ENCODE results near the gene TRAF2. TPM values are rescaled to one million over a fixed set of nuclear protein-coding genes. Genes with fewer than 3 reads are reported as not detected.

Gene TRAF2
- total RNA-seq, 8 experiments from 2014 or later = 6.8 to 18.4 (median 10.0) TPM

GRCh38 chr9:136960212-136960937 lies 74.1 kb downstream of the TRAF2 start:
- no peak overlapping the region for H3K27ac ChIP-seq
- no peak for ATAC-seq (replicated peaks in 6 of 8)
- H3K4me3 ChIP-seq = no peak overlapping the region
- in situ Hi-C loops (cut with MboI; ENCODE audit: low pct_unique_long_range_greater_than_20kb in 2 of 9, low sequenced_read_pairs in 9 of 9, unreplicated experiment in 9 of 9) = no loop called here
- 100% methylated on average over 1 of the region's 19 CpGs; no CpG with 5 or more reads in 9 of the 10 experiments for WGBS, 10 experiments
- H3K4me1 ChIP-seq (replicated peaks in 1 of 2) = peaks cover 0 to 8% of the 10 kb centered on the region in 2 donors

GRCh38 chr9:136960938-136961275 lies 74.6 kb downstream of the TRAF2 start:
- Histone ChIP-seq H3K4me1 (replicated peaks in 1 of 2) (peaks cover 3 to 12% of the 10 kb centered on the region in 2 donors), H3K27ac (peak overlapping the region in 1 of 2 donors; percentile 29), H3K4me3 (no peak overlapping the region)
- 89 to 100% methylated on average over 1 to 5 of the region's 15 CpGs; no CpG with 5 or more reads in 8 of the 10 experiments for WGBS, 10 experiments
- no peak for ATAC-seq (replicated peaks in 6 of 8)
- in situ Hi-C loops (cut with MboI; ENCODE audit: low pct_unique_long_range_greater_than_20kb in 2 of 9, low sequenced_read_pairs in 9 of 9, unreplicated experiment in 9 of 9) = no loop called here

DNA sequence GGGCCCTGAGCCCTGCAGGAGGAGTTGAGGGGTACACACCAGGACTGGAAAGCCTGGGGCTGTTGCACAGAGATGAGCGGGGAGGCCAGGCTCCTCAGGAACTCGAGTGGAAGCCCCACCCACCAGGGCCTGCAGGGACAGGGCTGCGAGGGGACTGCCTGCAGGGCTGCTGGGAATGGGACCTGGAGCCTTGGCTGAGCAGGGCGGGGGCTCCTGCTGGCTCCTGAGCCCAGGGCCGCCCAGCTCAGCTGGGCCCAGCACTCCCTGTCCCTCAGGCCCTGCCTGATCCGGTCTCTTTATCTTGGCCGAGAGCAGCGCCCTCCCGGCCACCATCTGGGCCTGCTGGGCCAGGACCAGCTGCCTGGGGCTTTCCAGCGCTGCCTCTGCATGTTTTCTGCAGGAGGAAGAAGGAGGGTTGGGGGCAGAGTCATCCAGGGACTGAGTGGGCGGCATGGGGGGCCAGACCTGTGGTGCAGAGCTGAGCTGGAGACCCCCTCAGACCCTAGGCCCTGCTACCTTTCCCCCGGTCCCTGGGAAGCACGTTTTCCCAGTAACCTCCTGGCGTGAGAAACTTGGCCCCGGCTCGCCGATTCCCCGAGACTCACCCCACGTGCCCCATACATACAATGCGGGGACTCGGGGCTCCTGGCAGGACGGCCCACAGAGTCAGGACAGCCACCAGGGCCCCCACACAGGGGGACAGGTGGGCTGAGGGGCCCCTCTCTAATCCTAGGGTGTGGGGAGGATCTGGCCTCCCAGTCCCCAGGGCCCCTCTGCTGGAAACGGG lies 75.2 kb downstream of the TRAF2 start:
- 40 to 100% (median 51%) methylated on average over 1 to 8 of the region's 23 CpGs; no CpG with 5 or more reads in 5 of the 10 experiments for WGBS, 10 experiments
- in situ Hi-C loops (cut with MboI; ENCODE audit: low pct_unique_long_range_greater_than_20kb in 2 of 9, low sequenced_read_pairs in 9 of 9, unreplicated experiment in 9 of 9) = no loop called here
- peaks cover 8 to 17% of the 10 kb centered on the region in 2 donors for H3K4me1 ChIP-seq (replicated peaks in 1 of 2)
- peak; percentile 26 to 91 (median 75) for ATAC-seq (replicated peaks in 6 of 8)
- H3K27ac ChIP-seq = peak overlapping the region in 1 of 2 donors; percentile 29
- H3K4me3 ChIP-seq = no peak overlapping the region

DNA sequence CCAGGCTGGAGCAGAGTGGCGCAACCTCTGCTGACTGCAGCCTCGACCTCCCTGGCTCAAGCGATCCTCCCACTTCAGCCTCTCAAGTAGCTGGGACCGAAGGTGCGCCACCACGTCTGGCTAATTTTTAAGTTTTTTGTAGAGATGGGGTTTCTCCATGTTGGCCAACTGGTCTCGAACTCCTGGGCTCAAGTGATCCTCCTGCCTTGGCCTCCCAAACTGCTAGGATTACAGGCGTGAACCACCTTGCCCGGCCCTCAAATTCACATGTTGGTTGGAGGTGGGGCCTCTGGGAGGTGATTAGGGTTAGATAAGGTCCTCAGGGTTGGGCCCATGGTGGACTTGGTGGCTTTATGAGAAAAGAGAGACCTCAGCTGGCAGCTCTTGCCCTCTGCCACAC lies 75.8 kb downstream of the TRAF2 start:
- no peak for ATAC-seq (replicated peaks in 6 of 8)
- in situ Hi-C loops (cut with MboI; ENCODE audit: low pct_unique_long_range_greater_than_20kb in 2 of 9, low sequenced_read_pairs in 9 of 9, unreplicated experiment in 9 of 9) = no loop called here
- 90 to 100% (median 91%) methylated on average over 2 to 4 of the region's 9 CpGs; no CpG with 5 or more reads in 7 of the 10 experiments for WGBS, 10 experiments

DNA sequence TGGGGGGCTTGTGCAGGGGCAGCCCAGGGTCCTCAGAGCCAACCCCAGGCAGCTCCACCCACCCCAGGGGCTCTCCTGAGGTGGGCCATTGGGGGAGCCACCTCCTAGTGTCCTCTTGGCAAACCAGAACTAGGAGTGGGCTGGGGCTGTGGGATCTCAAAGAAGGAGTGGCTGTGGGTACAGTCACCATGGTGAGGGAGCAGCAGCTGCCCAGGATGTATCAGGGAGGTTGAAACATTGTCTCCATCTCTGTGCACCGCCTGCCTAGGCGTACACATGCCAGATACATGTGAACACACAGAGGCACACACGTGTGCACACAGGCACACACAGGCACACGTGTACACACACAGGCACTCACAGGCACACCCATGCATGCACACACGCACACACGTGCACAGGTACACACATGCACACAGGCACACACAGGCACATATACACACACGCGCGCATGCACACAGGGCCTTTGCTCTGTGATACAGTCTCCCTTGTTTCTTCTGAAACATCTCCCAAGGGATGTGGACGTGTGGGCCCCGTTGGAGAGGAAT lies 76.5 kb downstream of the TRAF2 start:
- H3K4me1 ChIP-seq (replicated peaks in 1 of 2) = peaks cover 10 to 18% of the 10 kb centered on the region in 2 donors
- no peak overlapping the region for H3K27ac ChIP-seq
- 63 to 90% methylated on average over 2 to 4 of the region's 11 CpGs; no CpG with 5 or more reads in 8 of the 10 experiments for WGBS, 10 experiments
- in situ Hi-C loops (cut with MboI; ENCODE audit: low pct_unique_long_range_greater_than_20kb in 2 of 9, low sequenced_read_pairs in 9 of 9, unreplicated experiment in 9 of 9) = no loop called here
- H3K4me3 ChIP-seq = no peak overlapping the region
- ATAC-seq (replicated peaks in 6 of 8) = peak in 1 of 8 experiments; percentile 43

More for the DNA sequence above, 75.8 kb downstream of the TRAF2 start:
- H3K4me3 ChIP-seq = no peak overlapping the region
- no peak overlapping the region for H3K27ac ChIP-seq
- H3K4me1 ChIP-seq (replicated peaks in 1 of 2) = peaks cover 10 to 18% of the 10 kb centered on the region in 2 donors

DNA sequence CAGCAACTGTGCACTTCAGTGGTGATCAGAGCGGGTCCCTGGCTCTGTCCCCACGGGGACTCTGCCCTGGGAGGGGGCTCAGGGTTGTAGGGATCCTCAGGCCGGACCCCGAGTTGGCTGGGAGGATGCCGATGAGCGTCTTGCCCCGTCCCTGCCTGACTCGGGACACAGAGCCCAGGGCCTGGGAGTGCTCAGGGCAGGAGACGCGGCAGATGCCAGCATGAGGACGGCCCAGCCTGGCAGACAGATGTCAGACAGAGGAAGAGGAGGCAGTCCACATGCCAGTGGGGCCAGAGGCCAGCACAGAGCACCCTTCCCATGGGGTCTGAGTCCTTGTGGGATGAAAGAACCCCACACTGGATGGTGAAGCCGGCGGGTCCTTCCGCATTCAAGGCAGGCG lies 77.0 kb downstream of the TRAF2 start:
- Histone ChIP-seq H3K27ac (no peak overlapping the region), H3K4me3 (no peak overlapping the region), H3K4me1 (replicated peaks in 1 of 2) (peaks cover 16 to 23% of the 10 kb centered on the region in 2 donors)
- WGBS, 10 experiments = 64 to 90% (median 83%) methylated on average over 2 to 8 of the region's 15 CpGs; no CpG with 5 or more reads in 4 of the 10 experiments
- ATAC-seq (replicated peaks in 6 of 8) = no peak
- in situ Hi-C loops (cut with MboI; ENCODE audit: low pct_unique_long_range_greater_than_20kb in 2 of 9, low sequenced_read_pairs in 9 of 9, unreplicated experiment in 9 of 9) = no loop called here

- Histone ChIP-seq H3K27ac (no peak overlapping the region), H3K4me3 (no peak overlapping the region), H3K4me1 (replicated peaks in 1 of 2) (peaks cover 18 to 27% of the 10 kb centered on the region in 2 donors)
- in situ Hi-C loops (cut with MboI; ENCODE audit: low pct_unique_long_range_greater_than_20kb in 2 of 9, low sequenced_read_pairs in 9 of 9, unreplicated experiment in 9 of 9) = no loop called here
- 86% methylated on average over 1 of the region's 12 CpGs; no CpG with 5 or more reads in 9 of the 10 experiments for WGBS, 10 experiments
- no peak for ATAC-seq (replicated peaks in 6 of 8)
These were observed 77.4 kb downstream of the TRAF2 start for GRCh38 chr9:136963751-136964150.

- in situ Hi-C loops (cut with MboI; ENCODE audit: low pct_unique_long_range_greater_than_20kb in 2 of 9, low sequenced_read_pairs in 9 of 9, unreplicated experiment in 9 of 9) = no loop called here
- 0 to 100% (median 60%) methylated on average over 1 to 13 of the region's 22 CpGs; no CpG with 5 or more reads in 6 of the 10 experiments for WGBS, 10 experiments
- Histone ChIP-seq H3K27ac (no peak overlapping the region), H3K4me3 (no peak overlapping the region), H3K4me1 (replicated peaks in 1 of 2) (peaks cover 20 to 28% of the 10 kb centered on the region in 2 donors)
- peak in 3 of 8 experiments; percentile 6 to 60 (median 31) for ATAC-seq (replicated peaks in 6 of 8)
These were observed 77.9 kb downstream of the TRAF2 start for GRCh38 chr9:136964171-136964689.

DNA sequence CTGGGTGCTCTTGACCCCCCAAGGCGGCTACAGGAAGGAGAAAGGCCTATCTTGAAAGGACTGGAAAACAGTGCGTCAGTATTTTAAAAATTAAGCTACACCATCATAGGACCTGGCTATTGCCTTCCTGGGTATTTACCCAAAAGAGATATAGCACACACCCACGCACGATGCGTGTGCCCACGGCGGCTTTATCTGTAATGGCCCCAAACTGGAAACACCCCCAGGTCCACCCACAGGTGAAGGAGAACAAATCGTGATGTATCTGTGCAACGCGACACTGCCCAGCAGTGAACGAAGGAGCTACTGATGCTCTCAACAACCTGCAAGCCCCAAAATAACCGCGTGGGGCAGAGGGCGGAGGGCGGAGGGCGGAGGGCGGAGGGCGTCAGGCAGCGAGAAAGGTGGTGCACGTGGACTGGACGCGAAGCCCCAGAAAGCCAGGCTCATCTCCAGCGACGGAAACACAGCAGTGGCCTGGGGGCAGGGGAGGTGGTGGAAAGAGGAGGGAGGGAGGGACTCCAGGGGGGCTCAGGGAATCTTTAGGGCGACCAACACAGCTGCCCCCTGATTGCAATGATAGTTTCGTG lies 78.6 kb downstream of the TRAF2 start:
- no peak overlapping the region for H3K27ac ChIP-seq
- 43 to 100% (median 81%) methylated on average over 1 to 8 of the region's 26 CpGs; no CpG with 5 or more reads in 3 of the 10 experiments for WGBS, 10 experiments

GRCh38 chr9:136965771-136966484 lies 79.6 kb downstream of the TRAF2 start:
- Histone ChIP-seq H3K27ac (no peak overlapping the region), H3K4me3 (no peak overlapping the region), H3K4me1 (replicated peaks in 1 of 2) (peaks cover 20 to 28% of the 10 kb centered on the region in 2 donors)
- WGBS, 10 experiments = 4 to 100% (median 21%) methylated on average over 2 to 15 of the region's 23 CpGs; no CpG with 5 or more reads in 1 of the 10 experiments
- in situ Hi-C loops (cut with MboI; ENCODE audit: low pct_unique_long_range_greater_than_20kb in 2 of 9, low sequenced_read_pairs in 9 of 9, unreplicated experiment in 9 of 9) = no loop called here
- ATAC-seq (replicated peaks in 6 of 8) = peak; percentile 5 to 84 (median 73)

More for the DNA sequence above, 78.6 kb downstream of the TRAF2 start:
- Histone ChIP-seq H3K4me3 (no peak overlapping the region), H3K4me1 (replicated peaks in 1 of 2) (peaks cover 20 to 29% of the 10 kb centered on the region in 2 donors)
- in situ Hi-C loops (cut with MboI; ENCODE audit: low pct_unique_long_range_greater_than_20kb in 2 of 9, low sequenced_read_pairs in 9 of 9, unreplicated experiment in 9 of 9) = no loop called here
- no peak for ATAC-seq (replicated peaks in 6 of 8)

DNA sequence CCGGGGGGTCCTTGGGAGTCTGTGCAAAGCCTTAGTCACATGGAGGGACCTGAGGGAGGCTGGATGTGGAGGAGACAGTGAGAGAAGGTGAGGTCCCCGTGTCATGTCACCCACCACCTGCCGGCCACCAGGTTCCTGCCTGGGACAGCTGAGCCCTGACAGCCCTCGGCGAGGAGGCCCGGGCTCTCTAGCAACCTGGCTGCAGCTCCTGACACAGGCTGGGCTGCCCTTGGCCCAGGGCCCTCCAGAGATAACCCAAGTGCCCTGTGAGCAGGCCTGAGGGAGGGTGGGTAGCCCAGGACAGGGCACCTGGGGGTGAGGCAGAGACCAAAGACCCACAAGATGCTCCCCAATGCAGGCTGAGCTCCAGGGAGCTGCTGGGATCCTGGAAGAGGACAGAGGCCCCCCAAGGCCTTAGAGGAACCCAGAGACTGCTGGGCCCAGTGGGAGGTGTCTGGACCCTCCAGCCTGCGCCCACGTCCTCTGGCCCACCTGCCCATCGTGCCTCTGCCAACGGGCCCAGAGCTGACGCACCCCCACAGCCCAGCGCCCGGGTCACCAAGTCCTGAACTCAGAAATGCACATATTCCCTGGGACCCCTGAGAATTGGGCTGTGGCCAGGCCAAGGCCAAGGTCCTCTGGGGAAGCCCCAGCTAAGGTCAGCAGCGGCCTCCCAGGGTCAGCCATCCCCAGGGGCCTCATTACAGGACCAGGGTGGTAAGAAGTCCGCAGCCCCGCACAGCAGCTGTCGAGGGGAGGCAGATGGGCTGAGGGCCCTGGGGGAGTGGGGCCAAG lies 82.2 kb downstream of the TRAF2 start:
- peaks cover 20 to 21% of the 10 kb centered on the region in 2 donors for H3K4me1 ChIP-seq (replicated peaks in 1 of 2)
- no peak overlapping the region for H3K4me3 ChIP-seq
- in situ Hi-C loops (cut with MboI; ENCODE audit: low pct_unique_long_range_greater_than_20kb in 2 of 9, low sequenced_read_pairs in 9 of 9, unreplicated experiment in 9 of 9) = no loop called here
- H3K27ac ChIP-seq = peak overlapping the region in 1 of 2 donors; percentile 45
- no peak for ATAC-seq (replicated peaks in 6 of 8)
- WGBS, 10 experiments = 100% methylated on average over 4 of the region's 17 CpGs; no CpG with 5 or more reads in 9 of the 10 experiments
